HG03354 (cell line): ENCODE measurements around the gene LRRC8A.
"Not testable (repeated sequence)": the region's sequence is repeated elsewhere in the genome, so short reads cannot be mapped to it uniquely, and the experiment has no call there.

ENCODE experiments used
- ATAC-seq: cut with Tn5 transposase; IDR thresholded peaks from one replicate; pipeline ENCODE4 v1.9.1; 2021; ENCODE audit warnings: mild to moderate bottlenecking; ENCODE audit not compliant: unreplicated experiment, poor library complexity, severe bottlenecking

Gene LRRC8A

GRCh38 chr9:128917151-128917849, 35.4 kb downstream of the LRRC8A start:
- no peak for ATAC-seq

GRCh38 chr9:128918921-128919320, 37.0 kb downstream of the LRRC8A start:
- no peak for ATAC-seq

DNA sequence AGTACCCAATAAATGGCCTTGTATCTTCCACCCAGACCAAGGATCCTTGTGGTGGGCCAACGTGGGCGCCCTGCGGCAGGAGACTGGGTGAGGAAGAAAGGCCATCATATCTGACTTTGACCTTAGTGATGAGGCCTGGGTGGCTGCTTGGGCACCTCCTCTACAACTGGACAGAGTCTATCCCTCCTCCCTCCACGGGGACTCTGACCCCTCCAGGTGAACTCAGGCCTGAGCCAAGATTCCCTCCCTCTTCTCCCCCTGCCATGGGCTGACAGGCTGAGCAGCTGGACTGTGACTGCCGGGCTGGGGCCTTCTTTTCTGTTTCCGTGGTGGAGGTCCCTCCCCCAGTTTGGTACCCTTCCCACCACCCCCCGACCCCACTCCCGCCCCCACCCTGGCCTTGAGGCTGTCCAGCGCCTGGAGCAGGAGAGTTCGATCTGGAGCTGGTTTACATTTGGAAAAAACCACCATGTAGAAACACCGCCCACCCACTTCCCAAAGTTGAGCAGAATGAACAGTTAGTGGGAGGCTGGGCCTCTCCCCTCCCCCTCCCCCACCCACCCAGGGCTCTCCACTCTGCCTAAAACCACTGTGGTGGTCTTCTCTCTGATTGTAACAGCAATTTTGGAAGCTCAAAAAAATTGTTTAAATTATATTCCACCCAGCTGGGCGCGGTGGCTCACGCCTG, 37.6 kb downstream of the LRRC8A start:
- ATAC-seq = no peak

DNA sequence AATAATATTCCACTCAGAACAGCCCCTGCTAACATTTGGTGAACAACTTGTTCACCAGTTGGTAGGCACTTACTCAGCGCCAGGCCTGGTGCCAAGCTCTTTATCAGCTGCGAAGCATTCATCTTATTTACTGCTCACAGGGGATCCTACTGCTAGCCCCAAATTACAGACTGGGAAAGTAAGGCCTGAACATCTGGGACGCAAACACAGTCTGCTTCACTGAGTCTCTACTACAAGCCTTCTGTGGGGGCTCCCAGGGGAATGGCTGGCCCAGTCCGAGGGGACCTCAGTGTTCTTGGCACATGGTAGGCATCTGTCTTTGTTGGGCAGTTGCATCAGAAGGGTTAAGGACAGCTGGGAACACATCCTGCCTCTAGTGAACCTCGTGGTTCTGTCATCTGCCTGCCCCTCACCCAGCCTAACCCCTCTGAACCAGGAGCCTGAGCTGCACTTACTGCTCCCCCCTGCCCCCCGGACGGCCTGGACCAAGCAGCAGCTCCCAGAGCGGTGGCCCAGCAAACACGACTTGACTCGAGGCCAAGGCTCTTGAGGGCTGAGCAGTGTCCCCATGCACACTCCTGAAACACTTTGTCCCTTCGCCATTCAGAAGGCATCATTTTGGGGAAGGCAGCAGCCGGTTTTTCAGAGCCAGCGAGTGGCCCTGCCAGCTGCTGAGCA, 38.6 kb downstream of the LRRC8A start, which contains the start of gene PHYHD1:
PHYHD1 (plus strand) TSS at position 602 of the 678 bp plus-strand sequence. CDS start 1,342 bp downstream, outside the sequence.
- ATAC-seq = no peak

DNA sequence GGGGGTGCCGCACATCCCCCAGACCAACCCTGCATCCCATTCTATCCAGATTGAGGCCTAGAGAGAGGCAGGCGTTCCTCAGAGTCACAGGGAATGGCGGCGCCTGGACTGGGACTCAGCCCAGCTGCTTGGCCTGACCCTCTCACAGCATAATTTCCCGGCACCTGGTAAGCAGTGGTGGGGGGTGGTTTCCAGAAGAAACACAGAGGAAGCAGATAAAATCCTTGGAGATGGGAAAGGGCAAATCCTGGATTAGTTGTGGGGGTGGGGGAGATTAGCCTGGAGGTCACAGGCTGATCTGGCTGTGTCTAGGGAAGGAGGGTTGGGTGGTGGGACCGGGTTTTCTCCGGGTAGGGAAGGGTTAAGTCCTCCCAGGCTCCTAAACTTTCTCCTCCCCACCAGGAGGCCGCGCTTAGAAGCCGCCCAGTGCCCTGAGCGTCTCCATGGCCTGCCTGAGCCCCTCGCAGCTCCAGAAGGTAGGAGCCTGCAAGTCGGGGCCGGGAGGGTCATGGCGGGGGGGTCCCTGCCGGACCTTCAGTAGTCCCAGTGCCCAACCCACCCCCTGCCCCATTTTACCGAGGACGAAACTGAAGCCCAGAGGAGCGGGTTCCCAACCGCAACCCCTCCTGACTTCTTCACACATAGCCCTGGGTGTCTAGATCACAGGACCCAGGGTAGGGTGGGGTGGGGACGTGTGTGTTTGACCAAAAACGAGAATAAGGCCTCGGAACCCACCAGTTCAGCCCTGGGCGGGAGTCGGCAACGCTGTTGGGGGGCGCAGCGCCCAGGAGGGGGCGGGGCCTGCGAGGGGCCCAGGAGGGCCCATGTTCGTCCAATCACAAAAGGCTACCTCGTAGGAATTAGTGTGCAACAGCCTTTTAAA, 40.2 kb downstream of the LRRC8A start:
- no peak for ATAC-seq

DNA sequence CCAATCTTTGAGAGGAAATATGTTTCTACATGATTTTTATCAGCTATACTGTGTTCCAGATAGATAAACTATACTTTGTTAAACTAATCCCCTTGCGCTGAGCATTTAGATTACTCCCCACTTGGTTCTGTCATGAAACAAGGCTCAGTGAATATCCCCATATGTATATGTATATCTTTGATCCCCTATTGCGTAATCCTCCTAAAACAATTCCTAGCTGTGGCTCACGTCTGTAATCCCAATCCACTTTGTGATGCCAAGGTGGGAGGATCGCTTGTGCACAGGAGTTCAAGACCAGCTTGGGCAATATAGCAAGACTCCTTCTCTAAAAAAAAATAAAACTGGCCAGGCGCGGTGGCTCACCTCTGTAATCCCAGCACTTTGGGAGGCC, 41.6 kb downstream of the LRRC8A start:
- no peak for ATAC-seq

- no peak for ATAC-seq
Observed at GRCh38 chr9:128927731-128928411, 45.9 kb downstream of the LRRC8A start.

DNA sequence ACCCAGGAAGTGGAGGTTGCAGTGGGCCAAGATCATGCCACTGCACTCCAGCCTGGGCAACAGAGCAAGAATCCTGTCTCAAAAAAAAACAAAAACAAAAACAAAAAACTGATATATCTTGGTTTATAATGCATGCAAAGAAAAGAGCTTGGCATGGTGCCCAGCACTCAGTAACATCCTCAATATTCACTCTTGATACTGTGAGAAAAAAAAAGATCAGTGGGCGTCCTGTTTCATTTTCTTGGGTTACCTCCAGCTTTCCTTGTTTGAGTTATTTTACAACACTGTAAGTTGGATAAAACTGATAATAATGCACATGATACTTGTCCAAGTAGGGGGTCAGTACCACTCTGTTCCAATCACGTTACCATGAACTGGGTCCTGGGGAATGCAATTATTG, 46.7 kb downstream of the LRRC8A start:
- no peak for ATAC-seq

DNA sequence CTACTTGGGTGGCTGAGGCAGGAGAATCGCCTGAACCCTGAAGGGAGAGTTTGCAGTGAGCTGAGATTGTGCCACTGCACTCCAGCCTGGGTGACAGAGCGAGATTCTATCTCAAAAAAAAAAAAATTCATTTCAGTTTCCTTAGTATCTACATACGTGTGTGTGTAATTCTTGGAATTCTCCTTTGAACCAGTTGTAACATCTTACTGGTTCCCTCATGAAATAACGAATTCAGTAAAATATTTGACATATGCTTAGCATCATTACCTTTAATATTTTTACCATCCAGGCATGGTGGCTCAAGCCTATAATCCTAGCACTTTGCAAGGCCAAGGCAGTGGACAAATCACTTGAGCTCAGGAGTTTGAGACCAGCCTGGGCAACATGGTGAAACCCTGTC, 47.6 kb downstream of the LRRC8A start:
- ATAC-seq = no peak

DNA sequence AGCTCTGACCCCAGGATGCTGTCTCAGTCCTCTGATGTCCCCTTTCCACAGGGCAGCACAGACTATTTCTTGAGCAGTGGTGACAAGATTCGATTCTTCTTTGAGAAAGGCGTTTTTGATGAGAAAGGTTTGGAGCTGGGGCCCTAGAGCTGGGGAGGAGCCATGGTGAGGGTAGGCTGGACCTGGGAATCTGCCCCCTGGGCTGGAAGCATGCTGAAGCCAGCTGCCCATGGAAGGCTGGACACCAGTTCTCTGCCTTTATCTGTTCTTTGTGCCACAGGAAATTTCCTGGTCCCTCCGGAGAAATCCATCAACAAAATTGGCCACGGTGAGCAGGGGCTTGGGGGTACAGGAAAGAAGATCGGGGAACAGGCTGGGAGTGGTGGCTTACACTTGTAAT, 51.8 kb downstream of the LRRC8A start:
- no peak for ATAC-seq

- no peak for ATAC-seq
Observed at GRCh38 chr9:128936171-128936865, 54.4 kb downstream of the LRRC8A start.

GRCh38 chr9:128937310-128938165, 55.6 kb downstream of the LRRC8A start:
- no peak for ATAC-seq

GRCh38 chr9:128940271-128940921, 58.5 kb downstream of the LRRC8A start:
- ATAC-seq = no peak

DNA sequence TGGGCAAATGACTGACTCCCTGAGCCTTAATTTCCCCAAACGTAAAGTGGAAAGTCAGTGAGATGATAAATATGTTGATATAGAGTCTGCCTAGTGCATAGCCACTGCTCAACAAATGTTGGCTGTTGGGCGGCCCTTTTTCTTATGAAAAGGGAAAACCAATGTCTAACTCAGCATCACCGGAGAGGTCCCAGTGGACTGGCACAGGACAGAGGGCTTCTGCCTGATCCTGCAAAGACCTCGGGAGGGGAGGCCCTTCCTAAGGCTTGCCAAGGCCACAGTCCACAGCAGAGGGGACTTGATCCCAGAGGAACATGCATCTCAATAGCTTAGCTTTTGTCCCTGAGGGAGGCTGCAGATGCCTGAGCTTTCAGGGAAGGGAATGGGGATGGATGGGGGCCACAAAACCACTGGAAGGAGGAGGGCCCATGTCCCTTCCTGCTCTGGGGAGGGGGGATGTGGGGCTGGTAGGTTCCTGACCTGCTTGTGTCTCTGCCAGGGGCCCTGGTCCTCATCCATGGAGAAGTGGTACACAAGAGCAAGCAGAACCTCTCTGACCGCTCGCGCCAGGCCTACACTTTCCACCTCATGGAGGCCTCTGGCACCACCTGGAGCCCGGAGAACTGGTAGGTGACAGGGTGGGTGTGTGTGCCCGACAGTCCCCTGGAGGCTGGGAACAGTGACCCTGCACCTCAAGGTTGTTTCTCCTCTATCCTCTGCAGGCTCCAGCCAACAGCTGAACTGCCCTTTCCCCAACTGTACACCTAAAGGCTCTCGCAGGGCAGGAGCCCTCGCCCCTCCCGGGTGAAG, 59.2 kb downstream of the LRRC8A start:
- no peak for ATAC-seq

DNA sequence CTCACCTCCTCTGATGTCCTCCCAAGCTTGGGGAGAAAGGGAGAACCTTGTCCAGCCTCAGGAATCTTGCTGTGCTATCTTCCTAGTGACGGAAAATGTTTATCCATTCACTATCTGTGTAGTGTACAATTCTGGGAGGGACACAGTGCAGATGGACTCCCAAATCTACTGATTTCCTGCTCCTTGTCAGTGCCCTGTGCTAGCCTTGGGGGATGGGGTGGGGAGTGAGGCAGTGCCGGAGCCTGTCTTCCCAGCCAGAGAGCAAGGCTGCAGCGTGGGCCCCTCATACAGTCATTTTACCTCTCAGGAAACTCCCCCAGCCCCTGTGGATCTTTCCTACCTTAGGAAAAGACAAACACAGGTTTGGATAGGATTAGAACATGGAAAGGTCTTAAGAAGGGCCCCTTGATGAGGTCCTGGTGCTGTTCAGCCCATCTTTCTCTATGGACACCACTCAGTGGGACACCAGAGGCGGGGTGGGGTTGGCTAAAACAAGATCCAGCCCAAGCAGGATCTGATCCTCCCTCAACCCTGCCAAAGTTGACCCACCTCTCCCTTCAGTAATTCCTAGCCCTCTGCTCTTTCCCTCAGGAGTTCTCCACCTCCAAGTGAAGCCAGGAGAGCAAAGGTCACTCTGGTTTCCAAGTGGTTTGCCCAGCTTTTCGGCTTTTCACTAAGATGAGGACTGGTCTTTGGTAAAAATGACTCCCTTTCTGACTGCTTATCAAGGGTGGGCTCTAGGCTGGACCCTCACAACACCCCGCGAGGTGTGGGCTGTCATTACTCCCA, 62.1 kb downstream of the LRRC8A start:
- ATAC-seq = no peak

- not testable (repeated sequence) for ATAC-seq
Observed at GRCh38 chr9:128944966-128945365, 63.0 kb downstream of the LRRC8A start.
